GM12865 (cell line): ENCODE measurements around the gene GBX2.

Source experiments
- DNase-seq: peaks from one replicate; pipeline ENCODE4 v3.0.0; 2010; ENCODE audit warnings: low read depth
- H3K4me3 ChIP-seq: 2 replicates; pipeline ENCODE4 v1.5.1; 2011; ENCODE audit warnings: mild to moderate bottlenecking, low read depth, low read length, control low read depth
- TF ChIP-seq, protein P1 (sequence below): IDR thresholded peaks from 2 replicates; pipeline ENCODE4 v1.5.1; 2011; ENCODE audit warnings: low read length, control low read depth, low read depth, inconsistent platforms; ENCODE audit not compliant: insufficient read depth; ENCODE audit errors: missing control alignments

GBX2 gene

GRCh38 chr2:236119476-236119875 is 48.7 kb downstream of the GBX2 start:
- TF ChIP-seq, protein P1, sequence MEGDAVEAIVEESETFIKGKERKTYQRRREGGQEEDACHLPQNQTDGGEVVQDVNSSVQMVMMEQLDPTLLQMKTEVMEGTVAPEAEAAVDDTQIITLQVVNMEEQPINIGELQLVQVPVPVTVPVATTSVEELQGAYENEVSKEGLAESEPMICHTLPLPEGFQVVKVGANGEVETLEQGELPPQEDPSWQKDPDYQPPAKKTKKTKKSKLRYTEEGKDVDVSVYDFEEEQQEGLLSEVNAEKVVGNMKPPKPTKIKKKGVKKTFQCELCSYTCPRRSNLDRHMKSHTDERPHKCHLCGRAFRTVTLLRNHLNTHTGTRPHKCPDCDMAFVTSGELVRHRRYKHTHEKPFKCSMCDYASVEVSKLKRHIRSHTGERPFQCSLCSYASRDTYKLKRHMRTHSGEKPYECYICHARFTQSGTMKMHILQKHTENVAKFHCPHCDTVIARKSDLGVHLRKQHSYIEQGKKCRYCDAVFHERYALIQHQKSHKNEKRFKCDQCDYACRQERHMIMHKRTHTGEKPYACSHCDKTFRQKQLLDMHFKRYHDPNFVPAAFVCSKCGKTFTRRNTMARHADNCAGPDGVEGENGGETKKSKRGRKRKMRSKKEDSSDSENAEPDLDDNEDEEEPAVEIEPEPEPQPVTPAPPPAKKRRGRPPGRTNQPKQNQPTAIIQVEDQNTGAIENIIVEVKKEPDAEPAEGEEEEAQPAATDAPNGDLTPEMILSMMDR, result no peak
- no peak for DNase-seq
- H3K4me3 ChIP-seq, result no peak overlapping the region

DNA sequence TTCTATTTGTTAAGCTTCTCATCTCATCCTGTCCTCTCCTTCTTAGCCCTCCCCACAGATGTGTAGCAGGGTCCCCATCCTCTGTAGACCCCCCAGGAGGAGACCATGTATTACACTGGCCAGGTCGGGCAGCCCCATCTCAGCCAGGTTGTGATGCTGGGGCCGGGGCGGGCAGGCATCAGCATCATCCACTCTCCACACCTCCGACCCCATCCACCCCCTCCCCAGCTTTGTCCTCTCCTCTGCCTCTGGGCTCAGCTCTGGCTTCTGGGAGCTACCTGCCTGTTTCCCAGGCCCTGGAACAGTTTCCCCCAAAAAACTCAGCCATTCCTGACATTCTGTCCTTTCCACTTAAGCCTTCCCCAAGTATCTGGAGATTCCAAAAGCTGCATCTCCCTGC is 49.2 kb downstream of the GBX2 start:
- TF ChIP-seq, protein P1, result no peak
- DNase-seq, result no peak
- no peak overlapping the region for H3K4me3 ChIP-seq

DNA sequence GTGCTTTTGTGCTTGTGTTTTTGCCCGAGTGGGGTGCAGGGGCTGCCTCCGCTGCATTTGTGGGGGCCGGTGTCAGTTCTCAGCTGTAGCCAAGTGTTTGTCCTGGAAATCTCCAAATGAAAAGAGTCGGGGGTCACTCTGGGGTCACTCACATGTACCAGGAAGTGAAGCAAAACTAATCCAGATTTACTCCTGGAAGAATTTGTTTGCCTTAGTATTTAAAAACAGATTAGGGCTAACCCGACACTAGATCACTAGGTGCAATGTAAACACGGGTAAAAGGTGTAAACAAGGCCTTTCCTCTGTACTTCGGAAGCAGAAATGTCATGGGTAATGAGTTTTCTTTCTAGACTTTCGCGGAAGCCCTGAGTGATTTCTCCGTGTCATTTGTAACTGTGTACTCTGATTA is 50.3 kb downstream of the GBX2 start:
- TF ChIP-seq, protein P1, result no peak
- no peak for DNase-seq
- H3K4me3 ChIP-seq, result no peak overlapping the region

- DNase-seq, result no peak
- TF ChIP-seq, protein P1, result no peak
- H3K4me3 ChIP-seq, result no peak overlapping the region
These were observed 50.8 kb downstream of the GBX2 start for GRCh38 chr2:236117401-236117800.
